ENCODE results near the gene MACC1. TPM values are rescaled to one million over a fixed set of nuclear protein-coding genes. Genes with fewer than 3 reads are reported as not detected.

The MACC1 gene
- total RNA-seq, 2 donors from 2014 or later: 0.26 TPM; not detected in 1

- TF ChIP-seq, protein P1, sequence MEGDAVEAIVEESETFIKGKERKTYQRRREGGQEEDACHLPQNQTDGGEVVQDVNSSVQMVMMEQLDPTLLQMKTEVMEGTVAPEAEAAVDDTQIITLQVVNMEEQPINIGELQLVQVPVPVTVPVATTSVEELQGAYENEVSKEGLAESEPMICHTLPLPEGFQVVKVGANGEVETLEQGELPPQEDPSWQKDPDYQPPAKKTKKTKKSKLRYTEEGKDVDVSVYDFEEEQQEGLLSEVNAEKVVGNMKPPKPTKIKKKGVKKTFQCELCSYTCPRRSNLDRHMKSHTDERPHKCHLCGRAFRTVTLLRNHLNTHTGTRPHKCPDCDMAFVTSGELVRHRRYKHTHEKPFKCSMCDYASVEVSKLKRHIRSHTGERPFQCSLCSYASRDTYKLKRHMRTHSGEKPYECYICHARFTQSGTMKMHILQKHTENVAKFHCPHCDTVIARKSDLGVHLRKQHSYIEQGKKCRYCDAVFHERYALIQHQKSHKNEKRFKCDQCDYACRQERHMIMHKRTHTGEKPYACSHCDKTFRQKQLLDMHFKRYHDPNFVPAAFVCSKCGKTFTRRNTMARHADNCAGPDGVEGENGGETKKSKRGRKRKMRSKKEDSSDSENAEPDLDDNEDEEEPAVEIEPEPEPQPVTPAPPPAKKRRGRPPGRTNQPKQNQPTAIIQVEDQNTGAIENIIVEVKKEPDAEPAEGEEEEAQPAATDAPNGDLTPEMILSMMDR (IDR thresholded peaks at IDR 0.05): no peak
- no peaks in the 10 kb centered on the region for H3K9me3 ChIP-seq
- no peaks in the 10 kb centered on the region for H3K4me1 ChIP-seq
- no peak for DNase-seq (ENCODE audit: low spot score)
- H3K27me3 ChIP-seq: no peaks in the 10 kb centered on the region
- no peak overlapping the region for H3K27ac ChIP-seq
- H3K4me3 ChIP-seq: no peak overlapping the region
- no peaks in the 10 kb centered on the region for H3K36me3 ChIP-seq
Observed at GRCh38 chr7:20223356-20223755, 6.2 kb upstream of the MACC1 start.

GRCh38 chr7:20222219-20222828 lies 5.1 kb upstream of the MACC1 start:
- TF ChIP-seq, protein P1 (IDR thresholded peaks at IDR 0.05): no peak
- H3K4me3 ChIP-seq: no peak overlapping the region
- H3K27me3 ChIP-seq: no peaks in the 10 kb centered on the region
- H3K36me3 ChIP-seq: no peaks in the 10 kb centered on the region
- no peak for DNase-seq (ENCODE audit: low spot score)
- no peaks in the 10 kb centered on the region for H3K4me1 ChIP-seq
- no peak overlapping the region for H3K27ac ChIP-seq
- H3K9me3 ChIP-seq: no peaks in the 10 kb centered on the region

DNA sequence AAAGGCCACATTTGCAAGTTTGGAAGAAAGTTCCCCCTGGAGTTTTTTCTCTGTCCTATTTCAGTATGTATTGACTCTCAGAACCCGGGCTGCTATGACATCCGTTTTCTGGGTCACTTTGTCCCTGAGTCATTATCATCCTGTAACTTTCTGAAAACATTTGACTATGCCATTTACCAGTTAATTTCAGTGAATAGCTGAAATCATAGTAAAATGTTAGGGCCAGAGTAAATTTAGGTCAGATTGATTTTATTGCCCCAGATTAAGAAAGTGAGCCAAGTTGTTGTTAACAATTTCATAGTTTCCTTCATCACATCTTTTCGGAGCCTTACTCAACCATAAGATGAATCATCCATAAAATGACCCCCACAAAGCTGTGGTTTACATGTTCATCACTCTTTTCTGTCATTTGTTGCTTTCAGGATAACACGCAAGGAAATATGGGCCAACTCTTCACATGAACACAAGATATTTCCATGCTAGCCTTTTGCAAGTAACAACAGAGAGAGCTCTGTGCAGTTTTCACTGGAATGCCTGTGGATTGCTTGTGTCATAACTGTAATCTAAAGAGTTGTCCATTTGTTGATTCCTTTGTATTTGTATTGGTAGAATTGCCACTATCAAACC lies 3.9 kb upstream of the MACC1 start:
- H3K27ac ChIP-seq: peak overlapping the region; percentile 53 to 74
- TF ChIP-seq, protein P1 (IDR thresholded peaks at IDR 0.05): no peak
- DNase-seq (ENCODE audit: low spot score): no peak

GRCh38 chr7:20220293-20220761 lies 3.1 kb upstream of the MACC1 start:
- Histone ChIP-seq H3K9me3 (no peaks in the 10 kb centered on the region), H3K27ac (peak overlapping the region; percentile 53 to 74), H3K4me1 (no peaks in the 10 kb centered on the region), H3K4me3 (no peak overlapping the region), H3K36me3 (no peaks in the 10 kb centered on the region), H3K27me3 (no peaks in the 10 kb centered on the region)
- TF ChIP-seq, protein P1 (IDR thresholded peaks at IDR 0.05): no peak
- no peak for DNase-seq (ENCODE audit: low spot score)

More for the DNA sequence above, 3.9 kb upstream of the MACC1 start:
- no peaks in the 10 kb centered on the region for H3K36me3 ChIP-seq
- no peak overlapping the region for H3K4me3 ChIP-seq
- H3K27me3 ChIP-seq: no peaks in the 10 kb centered on the region
- no peaks in the 10 kb centered on the region for H3K4me1 ChIP-seq
- H3K9me3 ChIP-seq: no peaks in the 10 kb centered on the region

GRCh38 chr7:20219446-20220292 lies 2.5 kb upstream of the MACC1 start:
- Histone ChIP-seq H3K9me3 (no peaks in the 10 kb centered on the region), H3K4me1 (no peaks in the 10 kb centered on the region), H3K4me3 (no peak overlapping the region), H3K27me3 (no peaks in the 10 kb centered on the region), H3K27ac (peak overlapping the region; percentile 53 to 74), H3K36me3 (no peaks in the 10 kb centered on the region)
- TF ChIP-seq, protein P1 (IDR thresholded peaks at IDR 0.05): no peak
- peak; percentile 82 for DNase-seq (ENCODE audit: low spot score)
